HEK293T (cell line): ENCODE measurements around the gene ADTRP.
"Not testable (repeated sequence)": the region's sequence is repeated elsewhere in the genome, so short reads cannot be mapped to it uniquely, and the experiment has no call there.

Experiments used
- CTCF ChIA-PET: fragments of 350-600 bp; formaldehyde crosslinking; extraction: SDS; loops from one replicate; lab custom pipeline; 2021; ENCODE audit warnings: antibody characterized with exemption, inconsistent platforms; lab: Yijun Ruan, JAX
- POLR2A ChIA-PET: fragments of 350-600 bp; formaldehyde crosslinking; extraction: SDS; loops from one replicate; lab custom pipeline; 2020; ENCODE audit warnings: antibody characterized with exemption, inconsistent platforms; lab: Yijun Ruan, JAX
- DNase-seq: peaks from one replicate; pipeline ENCODE4 v3.0.0; 2012; ENCODE audit warnings: mixed read lengths; ENCODE audit errors: extremely low spot score
- ARNT ChIP-seq: fragments of 450-650 bp; IDR thresholded peaks from 2 replicates; pipeline ENCODE4 v1.6.1; 2017; ENCODE audit warnings: mild to moderate bottlenecking
- BHLHE40 ChIP-seq: fragments of 450-650 bp; IDR thresholded peaks from 2 replicates; pipeline ENCODE4 v1.6.1; 2016; ENCODE audit warnings: mild to moderate bottlenecking, moderate library complexity, borderline replicate concordance
- CTBP1 ChIP-seq: fragments of 450-650 bp; IDR thresholded peaks from 2 replicates; pipeline ENCODE4 v1.6.1; 2016; ENCODE audit warnings: borderline replicate concordance
- ELF4 ChIP-seq: fragments of 450-650 bp; IDR thresholded peaks from 2 replicates; pipeline ENCODE4 v1.6.1; 2017; ENCODE audit warnings: antibody characterized with exemption
- FOXA1 ChIP-seq: fragments of 450-650 bp; IDR thresholded peaks from 2 replicates; pipeline ENCODE4 v1.6.1; 2016; ENCODE audit warnings: mild to moderate bottlenecking
- FOXK2 ChIP-seq: fragments of 450-650 bp; IDR thresholded peaks from 2 replicates; pipeline ENCODE4 v1.6.1; 2016; ENCODE audit warnings: mild to moderate bottlenecking
- FOXM1 ChIP-seq: fragments of 450-650 bp; IDR thresholded peaks from 2 replicates; pipeline ENCODE4 v1.6.1; 2017; ENCODE audit warnings: mild to moderate bottlenecking, borderline replicate concordance
- HDGF ChIP-seq: fragments of 450-650 bp; IDR thresholded peaks from 2 replicates; pipeline ENCODE4 v1.6.1; 2017; ENCODE audit warnings: antibody characterized with exemption, borderline replicate concordance
- L3MBTL2 ChIP-seq: fragments of 450-650 bp; conservative IDR thresholded peaks from 2 replicates; pipeline ENCODE4 v1.6.1; 2016; ENCODE audit warnings: mild to moderate bottlenecking
- LEF1 ChIP-seq: fragments of 450-650 bp; IDR thresholded peaks from 2 replicates; pipeline ENCODE4 v1.6.1; 2017; ENCODE audit warnings: mild to moderate bottlenecking, borderline replicate concordance
- NFRKB ChIP-seq: fragments of 450-650 bp; IDR thresholded peaks from 2 replicates; pipeline ENCODE4 v1.6.1; 2016; ENCODE audit warnings: mild to moderate bottlenecking, moderate library complexity
- SP1 ChIP-seq: fragments of 450-650 bp; IDR thresholded peaks from 2 replicates; pipeline ENCODE4 v1.6.1; 2017
- SUZ12 ChIP-seq: fragments of 450-650 bp; IDR thresholded peaks from 2 replicates; pipeline ENCODE4 v1.6.1; 2016; ENCODE audit warnings: mild to moderate bottlenecking
- TARDBP ChIP-seq: fragments of 450-650 bp; IDR thresholded peaks from 2 replicates; pipeline ENCODE4 v1.6.1; 2016
- TF ChIP-seq, protein P1 (sequence below): fragments of 450-650 bp; IDR thresholded peaks from 2 replicates; pipeline ENCODE4 v1.6.1; 2016

ADTRP gene

DNA sequence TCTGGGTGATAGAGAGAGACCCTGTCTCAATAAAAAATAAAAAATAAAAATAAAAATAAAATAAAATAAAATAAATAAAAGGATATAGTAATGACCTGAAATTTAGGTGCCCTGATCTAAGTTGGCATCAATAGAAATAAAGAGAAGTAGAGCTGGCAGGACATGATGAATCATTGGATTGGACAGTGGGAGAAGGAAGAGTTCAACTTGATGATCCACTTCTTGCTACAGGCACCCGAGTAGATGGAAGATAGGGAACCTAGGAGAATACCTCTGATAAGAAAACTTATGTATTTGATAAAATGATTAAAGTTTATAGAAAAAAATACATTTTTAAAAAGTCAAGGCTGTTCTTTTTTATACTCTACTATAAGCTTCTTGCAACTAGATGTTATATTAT is 79.0 kb downstream of the ADTRP start:
- TF ChIP-seq NFRKB (no peak), SUZ12 (no peak), FOXM1 (no peak), TARDBP (no peak), FOXK2 (no peak), ELF4 (no peak), LEF1 (no peak), BHLHE40 (no peak), HDGF (no peak)
- TF ChIP-seq, protein P1, sequence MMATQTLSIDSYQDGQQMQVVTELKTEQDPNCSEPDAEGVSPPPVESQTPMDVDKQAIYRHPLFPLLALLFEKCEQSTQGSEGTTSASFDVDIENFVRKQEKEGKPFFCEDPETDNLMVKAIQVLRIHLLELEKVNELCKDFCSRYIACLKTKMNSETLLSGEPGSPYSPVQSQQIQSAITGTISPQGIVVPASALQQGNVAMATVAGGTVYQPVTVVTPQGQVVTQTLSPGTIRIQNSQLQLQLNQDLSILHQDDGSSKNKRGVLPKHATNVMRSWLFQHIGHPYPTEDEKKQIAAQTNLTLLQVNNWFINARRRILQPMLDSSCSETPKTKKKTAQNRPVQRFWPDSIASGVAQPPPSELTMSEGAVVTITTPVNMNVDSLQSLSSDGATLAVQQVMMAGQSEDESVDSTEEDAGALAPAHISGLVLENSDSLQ: no peak
- ChIA-PET CTCF (no interaction called here), POLR2A (no interaction called here)
- DNase-seq: no peak

GRCh38 chr6:11692451-11693376 is 85.9 kb downstream of the ADTRP start:
- CTCF ChIA-PET: interaction anchor here (0.6 kb wide), 1 partner anchor 26 kb away, joined by 3 read pairs; no protein-coding TSS in a partner anchor
- no peak for TF ChIP-seq SUZ12
- TF ChIP-seq NFRKB: no peak
- TF ChIP-seq, protein P1: no peak
- no peak for TF ChIP-seq FOXA1
- TF ChIP-seq BHLHE40: no peak
- TF ChIP-seq TARDBP: no peak
- no peak for TF ChIP-seq LEF1
- DNase-seq: no peak
- POLR2A ChIA-PET: no interaction called here

GRCh38 chr6:11689847-11690246 is 88.8 kb downstream of the ADTRP start:
- no peak for DNase-seq
- CTCF ChIA-PET: interaction anchor here (0.6 to 0.7 kb wide), 2 partner anchors 258 to 309 kb away, joined by 3 read pairs; no protein-coding TSS in a partner anchor
- no peak for TF ChIP-seq FOXA1
- TF ChIP-seq HDGF: no peak
- no peak for TF ChIP-seq LEF1
- TF ChIP-seq SUZ12: no peak
- TF ChIP-seq L3MBTL2: no peak
- TF ChIP-seq SP1: no peak
- TF ChIP-seq ARNT: no peak
- no peak for TF ChIP-seq BHLHE40
- TF ChIP-seq, protein P1: no peak
- no peak for TF ChIP-seq FOXM1
- TF ChIP-seq FOXK2: no peak
- TF ChIP-seq ELF4: no peak
- POLR2A ChIA-PET: no interaction called here

GRCh38 chr6:11689400-11689799 is 89.2 kb downstream of the ADTRP start:
- DNase-seq, POLR2A ChIA-PET: not testable (repeated sequence)
- CTCF ChIA-PET: interaction anchor here (0.6 to 0.7 kb wide), 2 partner anchors 259 to 310 kb away, joined by 3 read pairs; no protein-coding TSS in a partner anchor

DNA sequence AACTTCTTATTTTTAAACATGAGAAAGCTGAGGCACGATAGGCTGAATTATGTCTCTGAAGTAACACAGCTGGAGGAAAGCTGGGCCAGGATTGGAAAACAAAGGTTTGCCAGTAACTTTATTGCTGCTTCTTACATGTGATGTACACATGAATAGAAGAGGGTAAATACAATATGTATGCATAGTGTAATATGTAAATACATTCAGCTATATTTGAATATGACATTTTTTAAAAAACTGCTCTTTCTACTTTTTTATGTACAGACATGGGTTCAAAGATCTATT is 90.2 kb downstream of the ADTRP start:
- CTCF ChIA-PET: interaction anchor here (1.2 kb wide), 1 partner anchor 545 kb away, joined by 3 read pairs; no protein-coding TSS in a partner anchor
- POLR2A ChIA-PET: no interaction called here

More for the DNA sequence above, 90.2 kb downstream of the ADTRP start:
- no peak for TF ChIP-seq TARDBP
- no peak for TF ChIP-seq HDGF
- no peak for TF ChIP-seq NFRKB
- no peak for TF ChIP-seq ELF4
- no peak for TF ChIP-seq LEF1
- TF ChIP-seq L3MBTL2: no peak
- no peak for TF ChIP-seq FOXK2
- TF ChIP-seq, protein P1: no peak
- TF ChIP-seq ARNT: no peak
- no peak for TF ChIP-seq CTBP1
- TF ChIP-seq FOXA1: no peak
- TF ChIP-seq BHLHE40: no peak
- TF ChIP-seq FOXM1: no peak
- TF ChIP-seq SP1: no peak
- no peak for DNase-seq
